HCT116 (cell line): ENCODE measurements around the gene SLC15A5.

Experiments used
- ELF1 ChIP-seq: IDR thresholded peaks from 2 replicates; pipeline ENCODE4 v1.6.1; 2012; ENCODE audit warnings: low read depth, borderline replicate concordance
- TCF7L2 ChIP-seq: IDR thresholded peaks from 2 replicates; pipeline ENCODE4 v1.7.0; 2011; ENCODE audit warnings: borderline replicate concordance, inconsistent platforms; ENCODE audit not compliant: insufficient read depth, insufficient read length; ENCODE audit errors: extremely low read depth

DNA sequence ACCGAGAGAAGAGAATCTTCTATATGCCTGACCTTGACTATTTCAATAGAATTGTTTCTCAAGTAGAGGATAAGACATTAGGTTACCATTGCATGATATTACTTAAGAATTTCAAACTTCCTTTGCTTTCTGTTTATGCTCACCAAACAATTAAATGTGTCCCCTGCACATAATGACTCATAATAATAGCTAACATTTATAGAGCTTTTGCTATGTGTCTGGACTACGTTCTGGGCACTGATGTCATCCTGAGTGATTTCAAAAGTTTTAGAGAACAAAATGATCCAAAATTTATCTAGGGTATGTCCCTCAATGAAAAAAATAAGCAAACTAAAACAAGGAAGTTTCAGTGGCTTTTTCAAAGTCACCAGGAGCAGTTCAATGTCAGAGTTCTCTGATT, 38.8 kb downstream of the SLC15A5 start:
- TF ChIP-seq TCF7L2 (no peak), ELF1 (no peak)
